ENCODE measurements around the gene NUP210.

NUP210 gene

DNA sequence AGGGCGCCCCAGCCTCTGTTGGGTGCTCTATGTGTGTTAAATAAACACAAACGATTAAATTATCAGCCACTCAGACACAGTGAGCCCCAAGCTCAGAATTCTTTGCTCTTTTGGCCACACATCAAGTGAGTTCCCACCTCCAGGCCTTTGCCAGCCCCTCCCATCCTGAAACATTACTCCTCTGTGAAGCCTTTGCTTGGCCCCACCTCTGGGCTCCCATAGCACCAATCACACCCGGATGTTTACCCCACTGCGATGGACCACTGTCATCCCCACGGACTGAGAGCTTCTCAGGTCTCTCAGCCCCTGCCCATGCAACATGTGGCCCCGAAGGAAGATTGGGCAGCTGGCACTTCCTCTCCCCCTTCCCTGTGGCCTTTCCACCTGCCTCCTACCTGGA, 85.1 kb downstream of the NUP210 start:
- no peak overlapping the region for H3K4me3 ChIP-seq (ENCODE audit: low read depth, low read length)
- H3K27me3 ChIP-seq (ENCODE audit: insufficient read depth, low read length) = peaks cover 7% of the 10 kb centered on the region; the same call in 1 of the 2 replicates
- no peak overlapping the region for H3K27ac ChIP-seq (ENCODE audit: low read depth, low read length)
- no peaks in the 10 kb centered on the region for H3K79me2 ChIP-seq (ENCODE audit: control insufficient read depth, insufficient read depth, low read length, unreplicated experiment)
- H3K36me3 ChIP-seq (ENCODE audit: insufficient read depth, low read length) = no peaks in the 10 kb centered on the region
- no peaks in the 10 kb centered on the region for H3K4me1 ChIP-seq (ENCODE audit: control insufficient read depth, insufficient read depth, low read length, unreplicated experiment)
- H2AFZ ChIP-seq (ENCODE audit: low read length, unreplicated experiment) = no peak overlapping the region

DNA sequence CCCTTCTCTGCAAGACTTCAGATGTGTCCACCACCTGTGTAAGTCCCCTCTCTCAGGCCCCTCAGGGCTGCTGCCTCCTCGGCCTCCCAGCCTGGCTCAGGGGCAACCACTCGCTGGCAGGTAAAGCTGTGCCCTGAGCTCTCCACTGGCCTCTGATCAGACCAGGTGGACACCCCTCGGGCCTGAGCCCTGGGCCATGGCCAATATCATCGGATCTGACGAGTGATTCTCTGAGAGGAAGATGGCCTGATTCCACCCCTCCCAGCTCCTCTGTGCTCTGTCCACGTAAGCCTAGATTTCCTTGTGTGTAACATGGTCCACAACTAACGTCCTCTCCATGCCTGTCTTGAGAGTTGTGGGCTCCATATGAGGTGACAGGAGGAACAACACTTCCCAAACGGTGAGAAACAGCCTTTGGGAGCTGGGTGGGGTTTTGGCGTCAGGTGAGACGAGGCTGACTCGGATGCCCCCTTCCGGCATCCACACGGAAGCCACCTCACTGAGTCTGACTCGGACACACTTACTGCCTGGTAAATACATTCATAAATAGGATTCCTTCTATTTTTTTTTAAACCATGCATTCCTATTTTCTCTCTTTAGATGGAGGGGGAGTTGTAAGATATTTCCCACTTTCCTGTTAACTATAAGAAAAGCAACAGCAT, 86.8 kb downstream of the NUP210 start:
- Histone ChIP-seq H3K27ac (ENCODE audit: low read depth, low read length) (no peak overlapping the region), H3K27me3 (ENCODE audit: insufficient read depth, low read length) (peaks cover 10% of the 10 kb centered on the region), H3K4me3 (ENCODE audit: low read depth, low read length) (no peak overlapping the region), H3K79me2 (ENCODE audit: control insufficient read depth, insufficient read depth, low read length, unreplicated experiment) (no peaks in the 10 kb centered on the region), H2AFZ (ENCODE audit: low read length, unreplicated experiment) (no peak overlapping the region), H3K36me3 (ENCODE audit: insufficient read depth, low read length) (no peaks in the 10 kb centered on the region), H3K4me1 (ENCODE audit: control insufficient read depth, insufficient read depth, low read length, unreplicated experiment) (no peaks in the 10 kb centered on the region)

DNA sequence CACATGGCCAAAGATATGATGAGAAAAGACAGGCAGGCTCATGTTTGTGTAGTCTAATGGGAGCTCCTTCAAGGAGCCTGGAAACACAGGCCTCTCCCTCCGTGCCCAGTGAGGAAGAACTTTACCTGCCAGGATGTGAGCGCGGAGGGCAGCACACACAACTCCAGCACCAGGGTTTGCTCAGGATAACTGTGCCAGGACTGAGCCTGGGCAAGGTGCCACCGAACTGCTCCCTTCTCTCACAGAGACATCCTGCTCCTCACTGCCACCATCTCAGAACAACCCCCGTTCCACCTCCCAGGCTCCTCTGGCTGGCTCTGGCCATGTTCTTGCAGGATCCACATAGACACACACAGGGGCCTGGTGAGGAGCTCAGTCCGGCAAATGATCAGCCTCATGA, 87.4 kb downstream of the NUP210 start:
- Histone ChIP-seq H3K79me2 (ENCODE audit: control insufficient read depth, insufficient read depth, low read length, unreplicated experiment) (no peaks in the 10 kb centered on the region), H3K27me3 (ENCODE audit: insufficient read depth, low read length) (peaks cover 10% of the 10 kb centered on the region), H3K27ac (ENCODE audit: low read depth, low read length) (no peak overlapping the region), H3K4me1 (ENCODE audit: control insufficient read depth, insufficient read depth, low read length, unreplicated experiment) (no peaks in the 10 kb centered on the region), H3K36me3 (ENCODE audit: insufficient read depth, low read length) (no peaks in the 10 kb centered on the region), H3K4me3 (ENCODE audit: low read depth, low read length) (no peak overlapping the region), H2AFZ (ENCODE audit: low read length, unreplicated experiment) (no peak overlapping the region)

- H3K27ac ChIP-seq (ENCODE audit: low read depth, low read length) = no peak overlapping the region
- H3K4me1 ChIP-seq (ENCODE audit: control insufficient read depth, insufficient read depth, low read length, unreplicated experiment) = no peaks in the 10 kb centered on the region
- H2AFZ ChIP-seq (ENCODE audit: low read length, unreplicated experiment) = no peak overlapping the region
- peaks cover 12% of the 10 kb centered on the region for H3K27me3 ChIP-seq (ENCODE audit: insufficient read depth, low read length)
- no peaks in the 10 kb centered on the region for H3K79me2 ChIP-seq (ENCODE audit: control insufficient read depth, insufficient read depth, low read length, unreplicated experiment)
- no peaks in the 10 kb centered on the region for H3K36me3 ChIP-seq (ENCODE audit: insufficient read depth, low read length)
- no peak overlapping the region for H3K4me3 ChIP-seq (ENCODE audit: low read depth, low read length)
Observed at GRCh38 chr3:13332158-13332557, 88.0 kb downstream of the NUP210 start.

DNA sequence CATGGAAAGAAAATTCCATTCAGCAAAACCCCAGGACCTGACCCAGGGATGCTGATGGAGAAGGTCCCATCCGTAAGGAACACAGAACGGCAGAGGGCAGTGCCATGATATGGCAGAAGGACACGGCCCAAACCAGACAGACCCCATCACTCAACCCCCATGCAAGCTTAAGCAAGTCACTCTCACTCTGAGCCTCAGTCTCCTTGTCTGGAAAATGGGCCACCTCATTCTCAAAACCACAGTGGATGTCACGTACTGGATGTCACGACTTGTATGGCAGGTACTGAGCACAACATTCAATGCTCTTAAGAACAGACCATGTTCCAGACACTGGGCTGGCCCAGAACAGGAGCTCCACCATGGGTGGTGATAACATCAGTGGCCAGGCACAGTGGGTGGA, 90.4 kb downstream of the NUP210 start:
- H3K36me3 ChIP-seq (ENCODE audit: insufficient read depth, low read length) = no peaks in the 10 kb centered on the region
- H3K4me3 ChIP-seq (ENCODE audit: low read depth, low read length) = no peak overlapping the region
- peaks cover 17% of the 10 kb centered on the region for H3K27me3 ChIP-seq (ENCODE audit: insufficient read depth, low read length)
- H3K27ac ChIP-seq (ENCODE audit: low read depth, low read length) = no peak overlapping the region
- no peaks in the 10 kb centered on the region for H3K79me2 ChIP-seq (ENCODE audit: control insufficient read depth, insufficient read depth, low read length, unreplicated experiment)
- H2AFZ ChIP-seq (ENCODE audit: low read length, unreplicated experiment) = no peak overlapping the region
- no peaks in the 10 kb centered on the region for H3K4me1 ChIP-seq (ENCODE audit: control insufficient read depth, insufficient read depth, low read length, unreplicated experiment)

- H2AFZ ChIP-seq (ENCODE audit: low read length, unreplicated experiment) = no peak overlapping the region
- no peaks in the 10 kb centered on the region for H3K79me2 ChIP-seq (ENCODE audit: control insufficient read depth, insufficient read depth, low read length, unreplicated experiment)
- H3K4me3 ChIP-seq (ENCODE audit: low read depth, low read length) = no peak overlapping the region
- H3K27ac ChIP-seq (ENCODE audit: low read depth, low read length) = no peak overlapping the region
- no peaks in the 10 kb centered on the region for H3K36me3 ChIP-seq (ENCODE audit: insufficient read depth, low read length)
- H3K4me1 ChIP-seq (ENCODE audit: control insufficient read depth, insufficient read depth, low read length, unreplicated experiment) = no peaks in the 10 kb centered on the region
- H3K27me3 ChIP-seq (ENCODE audit: insufficient read depth, low read length) = peaks cover 38% of the 10 kb centered on the region
Observed at GRCh38 chr3:13325892-13326443, 94.2 kb downstream of the NUP210 start.

- H3K36me3 ChIP-seq (ENCODE audit: insufficient read depth, low read length) = no peaks in the 10 kb centered on the region
- H3K4me3 ChIP-seq (ENCODE audit: low read depth, low read length) = no peak overlapping the region
- H3K4me1 ChIP-seq (ENCODE audit: control insufficient read depth, insufficient read depth, low read length, unreplicated experiment) = no peaks in the 10 kb centered on the region
- H2AFZ ChIP-seq (ENCODE audit: low read length, unreplicated experiment) = no peak overlapping the region
- peaks cover 31% of the 10 kb centered on the region for H3K27me3 ChIP-seq (ENCODE audit: insufficient read depth, low read length)
- no peaks in the 10 kb centered on the region for H3K79me2 ChIP-seq (ENCODE audit: control insufficient read depth, insufficient read depth, low read length, unreplicated experiment)
- no peak overlapping the region for H3K27ac ChIP-seq (ENCODE audit: low read depth, low read length)
Observed at GRCh38 chr3:13324835-13325501, 95.2 kb downstream of the NUP210 start.

DNA sequence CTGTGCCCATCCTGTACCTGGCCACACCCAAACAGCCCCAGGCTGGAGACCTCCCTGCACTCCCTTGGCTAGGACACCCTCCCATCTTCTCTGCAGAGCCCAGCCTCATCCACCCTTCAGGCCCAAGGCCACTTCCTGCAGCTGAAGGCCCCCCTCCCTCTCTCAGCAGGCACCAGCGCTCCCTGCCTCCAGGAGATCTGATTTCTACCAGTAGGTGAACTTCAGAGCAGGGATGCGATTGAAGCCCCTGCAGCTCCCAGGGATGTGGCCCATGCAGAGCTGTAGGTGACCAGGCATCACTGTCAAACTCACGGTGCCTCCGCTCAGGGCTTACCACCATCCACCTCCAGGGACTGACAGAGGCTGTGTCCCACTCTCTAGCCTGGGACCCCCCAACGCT, 96.3 kb downstream of the NUP210 start:
- no peaks in the 10 kb centered on the region for H3K36me3 ChIP-seq (ENCODE audit: insufficient read depth, low read length)
- no peak overlapping the region for H3K27ac ChIP-seq (ENCODE audit: low read depth, low read length)
- H3K27me3 ChIP-seq (ENCODE audit: insufficient read depth, low read length) = peaks cover 28% of the 10 kb centered on the region
- H2AFZ ChIP-seq (ENCODE audit: low read length, unreplicated experiment) = no peak overlapping the region
- H3K79me2 ChIP-seq (ENCODE audit: control insufficient read depth, insufficient read depth, low read length, unreplicated experiment) = no peaks in the 10 kb centered on the region
- no peak overlapping the region for H3K4me3 ChIP-seq (ENCODE audit: low read depth, low read length)
- H3K4me1 ChIP-seq (ENCODE audit: control insufficient read depth, insufficient read depth, low read length, unreplicated experiment) = no peaks in the 10 kb centered on the region

DNA sequence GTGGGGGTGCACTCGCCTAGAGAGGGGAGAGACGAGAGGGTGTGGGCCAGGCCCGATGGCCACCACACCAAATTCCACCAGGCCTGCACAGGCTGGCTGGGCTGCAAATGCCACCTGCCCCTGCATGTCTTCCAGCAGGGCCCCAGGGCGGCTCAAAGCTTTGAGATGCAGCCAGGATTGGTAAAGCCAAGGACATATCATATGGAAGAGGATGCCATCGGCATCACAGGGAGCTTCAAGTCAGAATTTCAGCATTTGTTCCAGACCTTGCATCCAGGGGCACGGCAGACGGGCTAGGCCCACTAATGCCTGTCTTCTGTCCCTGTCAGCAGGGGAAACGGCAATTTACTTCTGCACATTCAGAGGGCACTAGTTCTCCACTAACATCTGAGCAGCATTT, 97.8 kb downstream of the NUP210 start:
- Histone ChIP-seq H3K27ac (ENCODE audit: low read depth, low read length) (no peak overlapping the region), H3K36me3 (ENCODE audit: insufficient read depth, low read length) (no peaks in the 10 kb centered on the region), H3K27me3 (ENCODE audit: insufficient read depth, low read length) (peaks cover 27% of the 10 kb centered on the region), H3K4me3 (ENCODE audit: low read depth, low read length) (no peak overlapping the region), H3K4me1 (ENCODE audit: control insufficient read depth, insufficient read depth, low read length, unreplicated experiment) (no peaks in the 10 kb centered on the region), H2AFZ (ENCODE audit: low read length, unreplicated experiment) (no peak overlapping the region), H3K79me2 (ENCODE audit: control insufficient read depth, insufficient read depth, low read length, unreplicated experiment) (no peaks in the 10 kb centered on the region)

- peaks cover 21% of the 10 kb centered on the region for H3K27me3 ChIP-seq (ENCODE audit: insufficient read depth, low read length)
- no peaks in the 10 kb centered on the region for H3K4me1 ChIP-seq (ENCODE audit: control insufficient read depth, insufficient read depth, low read length, unreplicated experiment)
- H2AFZ ChIP-seq (ENCODE audit: low read length, unreplicated experiment) = no peak overlapping the region
- no peak overlapping the region for H3K4me3 ChIP-seq (ENCODE audit: low read depth, low read length)
- no peak overlapping the region for H3K27ac ChIP-seq (ENCODE audit: low read depth, low read length)
- H3K79me2 ChIP-seq (ENCODE audit: control insufficient read depth, insufficient read depth, low read length, unreplicated experiment) = no peaks in the 10 kb centered on the region
- H3K36me3 ChIP-seq (ENCODE audit: insufficient read depth, low read length) = no peaks in the 10 kb centered on the region
Observed at GRCh38 chr3:13319564-13320220, 100.4 kb downstream of the NUP210 start.

All from ACC112 (cell line).